Measurements from ENCODE around the gene GMPS. TPM values are rescaled to one million over a fixed set of nuclear protein-coding genes. Genes with fewer than 3 reads are reported as not detected.

The GMPS gene
- total and polyA plus RNA-seq, 2 of the 4 experiments (the other 2 are of a cell fraction), result 33.9 to 52.5 TPM

DNA sequence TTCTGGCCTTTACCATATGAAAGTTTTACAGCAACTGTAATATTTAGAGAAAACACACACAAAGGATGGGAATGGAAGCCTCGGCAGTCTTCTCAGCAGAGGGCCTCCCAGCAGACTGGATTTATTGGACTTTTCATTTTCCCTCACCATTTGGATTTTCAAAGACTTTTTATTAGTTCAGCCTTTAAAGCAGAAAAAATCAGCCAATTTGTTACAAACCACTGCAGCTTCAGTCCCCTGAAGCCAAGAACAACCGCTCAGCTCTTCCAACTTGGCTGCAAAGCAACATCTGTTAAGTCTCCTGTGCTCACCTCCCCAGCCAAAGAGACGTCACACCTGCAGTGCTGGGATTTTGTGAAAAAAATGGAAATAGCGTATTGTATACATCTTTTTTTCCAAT is 120.8 kb downstream of the GMPS start:
- intact Hi-C loops (cut with micrococcal nuclease) (no loop called here), dilution Hi-C loops (cut with HindIII; ENCODE audit: low sequenced_read_pairs, unreplicated experiment) (no loop called here), in situ Hi-C loops (cut with MboI; ENCODE audit: low sequenced_read_pairs) (loop anchor here (25.0 kb wide), 1 partner anchor 1146 kb away; no protein-coding TSS in a partner anchor)
- no peaks in the 10 kb centered on the region for H3K27me3 ChIP-seq (ENCODE audit: control insufficient read depth, insufficient read depth, low read length)
- no peak overlapping the region for H3K14ac ChIP-seq (replicated peaks; ENCODE audit: low read depth, low read length)
- no peaks in the 10 kb centered on the region for H3K9me3 ChIP-seq (ENCODE audit: control insufficient read depth, insufficient read depth, low read length)
- H3K4me1 ChIP-seq (ENCODE audit: control insufficient read depth, insufficient read depth, low read length), result 0 out of 2 replicates have a peak, but pooled peaks cover 2% of the 10 kb centered on the region
- no peak for TF ChIP-seq SMC3 (IDR thresholded peaks at IDR 0.05; ENCODE audit: low read depth, low read length)
- TF ChIP-seq MAFK (IDR thresholded peaks at IDR 0.05; ENCODE audit: low read depth, low read length), result no peak
- TF ChIP-seq, protein P1, sequence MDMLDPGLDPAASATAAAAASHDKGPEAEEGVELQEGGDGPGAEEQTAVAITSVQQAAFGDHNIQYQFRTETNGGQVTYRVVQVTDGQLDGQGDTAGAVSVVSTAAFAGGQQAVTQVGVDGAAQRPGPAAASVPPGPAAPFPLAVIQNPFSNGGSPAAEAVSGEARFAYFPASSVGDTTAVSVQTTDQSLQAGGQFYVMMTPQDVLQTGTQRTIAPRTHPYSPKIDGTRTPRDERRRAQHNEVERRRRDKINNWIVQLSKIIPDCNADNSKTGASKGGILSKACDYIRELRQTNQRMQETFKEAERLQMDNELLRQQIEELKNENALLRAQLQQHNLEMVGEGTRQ (IDR thresholded peaks at IDR 0.05; ENCODE audit: low read depth, low read length), result no peak
- TF ChIP-seq CHD1 (IDR thresholded peaks at IDR 0.05; ENCODE audit: low read depth, low read length), result no peak
- no peak for TF ChIP-seq RCOR1 (IDR thresholded peaks at IDR 0.05; ENCODE audit: insufficient replicate concordance, low read length)
- TF ChIP-seq NFE2L2 (IDR thresholded peaks at IDR 0.05; ENCODE audit: low read depth, low read length), result no peak
- TF ChIP-seq FOS (IDR thresholded peaks at IDR 0.05; ENCODE audit: low read depth, low read length), result no peak
- H4K20me1 ChIP-seq (ENCODE audit: insufficient read depth, low read length), result no peaks in the 10 kb centered on the region
- H3K56ac ChIP-seq (ENCODE audit: extremely low read depth, insufficient read depth, low read length), result no peak overlapping the region
- no peak overlapping the region for H2AK5ac ChIP-seq (ENCODE audit: low read depth, low read length)
- no peak overlapping the region for H2AK9ac ChIP-seq (replicated peaks; ENCODE audit: low read depth, low read length, poor library complexity)
- H3K18ac ChIP-seq (ENCODE audit: low read depth, low read length), result no peak overlapping the region
- no peak overlapping the region for H3K9ac ChIP-seq (ENCODE audit: low read depth, low read length)
- H3K4ac ChIP-seq (ENCODE audit: low read depth, low read length), result no peak overlapping the region
- no CpG with 5 or more reads among the region's 4 CpGs for WGBS, 2 experiments (ENCODE audit: extremely low coverage in 2 of 2, insufficient read length in 1 of 2)
- no peaks in the 10 kb centered on the region for H3K36me3 ChIP-seq (ENCODE audit: control insufficient read depth, insufficient read depth, low read length)
- H3K27ac ChIP-seq (ENCODE audit: insufficient read depth, low read length), result no peak overlapping the region
- H2BK20ac ChIP-seq (ENCODE audit: low read depth, low read length), result no peak overlapping the region
- no peaks in the 10 kb centered on the region for H3K79me1 ChIP-seq (ENCODE audit: low read depth in 1 of 2, low read length in 2 of 2)
- H2AFZ ChIP-seq (replicated peaks; ENCODE audit: low read length, poor library complexity), result no peak overlapping the region
- no TSS peak for BruUV-seq (replicated peaks)
- H4K91ac ChIP-seq (ENCODE audit: insufficient read depth, low read depth, low read length), result no peak overlapping the region
- DNase-seq (no peak), ATAC-seq (ENCODE audit: low read depth) (no peak)
- ChIA-PET CTCF (no interaction called here), POLR2A (ENCODE audit: unreplicated experiment) (no interaction called here)
- no peak overlapping the region for H2BK15ac ChIP-seq (ENCODE audit: low read depth, low read length)
- no peak overlapping the region for H3K4me3 ChIP-seq (ENCODE audit: insufficient read depth, low read depth, low read length)
- H3K23ac ChIP-seq (ENCODE audit: low read depth, low read length), result no peak overlapping the region
- H2BK5ac ChIP-seq (ENCODE audit: low read depth, low read length, poor library complexity, severe bottlenecking), result no peak overlapping the region
- H4K8ac ChIP-seq (ENCODE audit: low read depth in 2 of 2, low read length in 2 of 2), result no peak overlapping the region
- H2BK120ac ChIP-seq (ENCODE audit: low read depth, low read length), result no peak overlapping the region
- no peak overlapping the region for H3K4me2 ChIP-seq (ENCODE audit: low read depth, low read length)
- H3K9me1 ChIP-seq (ENCODE audit: insufficient read depth, low read length), result no peaks in the 10 kb centered on the region
- no peak overlapping the region for H4K5ac ChIP-seq (ENCODE audit: low read depth, low read length)
